CD14-positive monocyte (primary cell): ENCODE measurements around the gene MGLL. TPM values are rescaled to one million over a fixed set of nuclear protein-coding genes. Genes with fewer than 3 reads are reported as not detected.
A peak's percentile ranks its signal among the peaks of the same experiment; 100 is the strongest.

Experiments used
- DNase-seq, 3 donors: peaks; one replicate each; pipeline ENCODE4 v3.0.0-alpha.2; 2011 to 2022
- H2AFZ ChIP-seq: 2 replicates; pipeline ENCODE4 v1.6.0; 2012; ENCODE audit warnings: mild to moderate bottlenecking, low read depth, low read length, inconsistent platforms; ENCODE audit not compliant: insufficient read depth, poor library complexity, severe bottlenecking
- H3K27ac ChIP-seq, 2 donors: 1 replicate in 1 of 2; 2 replicates in 1 of 2; pipeline ENCODE4 v1.5.1; 2012 to 2013; ENCODE audit warnings: low read length in 2 of 2, control low read depth in 1 of 2, inconsistent platforms in 1 of 2, low read depth in 1 of 2, mild to moderate bottlenecking in 1 of 2
- H3K27me3 ChIP-seq, 2 donors: one replicate each; pipeline versions ENCODE4 v1.6.0 to v1.6.1; 2011 to 2013; ENCODE audit warnings: low read length in 2 of 2; ENCODE audit not compliant: control insufficient read depth in 2 of 2, insufficient read depth in 2 of 2
- H3K36me3 ChIP-seq, 2 donors: replicated peaks in 1 of 2; 1 replicate in 1 of 2; 2 replicates in 1 of 2; pipeline versions ENCODE4 v1.5.1 to v1.6.1; 2012 to 2013; ENCODE audit warnings: low read length in 2 of 2, control low read depth in 1 of 2, inconsistent platforms in 1 of 2, mild to moderate bottlenecking in 1 of 2; ENCODE audit not compliant: insufficient read depth in 2 of 2, control insufficient read depth in 1 of 2
- H3K4me1 ChIP-seq, 2 donors: 1 replicate in 1 of 2; 2 replicates in 1 of 2; pipeline versions ENCODE4 v1.5.1 to v1.6.1; 2012 to 2013; ENCODE audit warnings: low read length in 2 of 2, control low read depth in 1 of 2, inconsistent platforms in 1 of 2, mild to moderate bottlenecking in 1 of 2, moderate library complexity in 1 of 2; ENCODE audit not compliant: insufficient read depth in 2 of 2, control insufficient read depth in 1 of 2
- H3K4me2 ChIP-seq: replicated peaks from 2 replicates; pipeline ENCODE3; 2012; ENCODE audit warnings: low read length, moderate library complexity, mild to moderate bottlenecking; ENCODE audit not compliant: poor library complexity, severe bottlenecking; ENCODE audit errors: extremely low read depth
- H3K4me3 ChIP-seq, 3 experiments: fragments of 200-600 bp in 1 of 3; sonication (generic) in 1 of 3; replicated peaks in 1 of 3; 1 replicate in 2 of 3; 2 replicates in 1 of 3; pipeline ENCODE4 v1.5.1; 2011 to 2013; ENCODE audit warnings: low read length in 3 of 3, mild to moderate bottlenecking in 3 of 3, control low read depth in 2 of 3, low read depth in 2 of 3, inconsistent platforms in 1 of 3, moderate library complexity in 1 of 3
- H3K79me2 ChIP-seq: 2 replicates; pipeline ENCODE4 v1.6.0; 2012; ENCODE audit warnings: mild to moderate bottlenecking, control low read depth, inconsistent platforms, low read length, moderate library complexity; ENCODE audit not compliant: insufficient read depth
- H3K9ac ChIP-seq: 2 replicates; pipeline ENCODE4 v1.6.0; 2017; ENCODE audit warnings: low read length, mild to moderate bottlenecking; ENCODE audit not compliant: insufficient read depth, poor library complexity, severe bottlenecking
- H3K9me3 ChIP-seq, 2 donors: replicated peaks in 1 of 2; 1 replicate in 1 of 2; 2 replicates in 1 of 2; pipeline versions ENCODE4 v1.5.1 to v1.6.1; 2012 to 2013; ENCODE audit warnings: low read length in 2 of 2, control low read depth in 1 of 2; ENCODE audit not compliant: control insufficient read depth in 1 of 2, insufficient read depth in 1 of 2
- H4K20me1 ChIP-seq: 2 replicates; pipeline ENCODE4 v1.6.0; 2012; ENCODE audit warnings: mild to moderate bottlenecking, low read length, control low read depth, moderate library complexity; ENCODE audit not compliant: insufficient read depth
- H3K27ac Mint-ChIP-seq, 7 donors: one replicate each; pipeline ENCODE4 v1.8.0; 2020; ENCODE audit warnings: mild to moderate bottlenecking in 7 of 7, mixed read lengths in 7 of 7, moderate library complexity in 6 of 7, inconsistent platforms in 2 of 7
- H3K27me3 Mint-ChIP-seq, 3 donors: one replicate each; pipeline ENCODE4 v1.8.0; 2021 to 2022; ENCODE audit warnings: low read depth in 3 of 3, mild to moderate bottlenecking in 3 of 3, mixed read lengths in 3 of 3, moderate library complexity in 3 of 3, inconsistent platforms in 1 of 3
- H3K36me3 Mint-ChIP-seq, 2 donors: one replicate each; pipeline ENCODE4 v1.8.0; 2020; ENCODE audit warnings: mixed read lengths in 2 of 2, inconsistent platforms in 1 of 2, mild to moderate bottlenecking in 1 of 2
- H3K4me1 Mint-ChIP-seq: one replicate; pipeline ENCODE4 v1.8.0; 2020; ENCODE audit warnings: mild to moderate bottlenecking, mixed read lengths
- H3K4me3 Mint-ChIP-seq, 2 donors: one replicate each; pipeline ENCODE4 v1.8.0; 2020; ENCODE audit warnings: mild to moderate bottlenecking in 2 of 2, mixed read lengths in 2 of 2, moderate library complexity in 1 of 2
- H3K9me3 Mint-ChIP-seq, 7 donors: one replicate each; pipeline ENCODE4 v1.8.0; 2020 to 2022; ENCODE audit warnings: mixed read lengths in 7 of 7, mild to moderate bottlenecking in 6 of 7, moderate library complexity in 6 of 7, inconsistent platforms in 2 of 7
- CTCF ChIP-seq: fragments of 200-600 bp; IDR thresholded peaks from one replicate; pipeline ENCODE4 v1.8.0; 2022; ENCODE audit warnings: antibody characterized with exemption, mild to moderate bottlenecking
- WGBS: methylation state at CpG from one replicate; pipeline ENCODE4 v1.1.5; 2013; ENCODE audit warnings: missing lambda C conversion rate; ENCODE audit not compliant: insufficient coverage; 5-methylcytosine and 5-hydroxymethylcytosine counted together
- intact Hi-C, 2 donors: fragments of 100-400 bp; cut with micrococcal nuclease; formaldehyde crosslinking; loops; one replicate each; pipeline versions ENCODE4 v1.15.0 to v1.15.1; 2023
- polyA plus RNA-seq, 3 donors: library from polyadenylated mRNA; depleted of rRNA in 1 of 3; unstranded in 2 of 3; stranded (reverse) in 1 of 3; fragments of 300-500 nt in 2 of 3; fragments of >200 nt in 1 of 3; fragmentation: Illumina TruSeq in 2 of 3; gene quantifications; 1 replicate in 2 of 3; 2 replicates in 1 of 3; pipeline ENCODE4 v1.2.3, GENCODE V29; 2012 to 2021

The MGLL gene
- polyA plus RNA-seq, 3 donors = 4.4 to 10.0 (median 6.4) TPM

- Histone ChIP-seq H3K4me2 (no peak overlapping the region), H2AFZ (no peak overlapping the region), H3K27me3 (no peaks in the 10 kb centered on the region), H3K9ac (no peak overlapping the region), H3K36me3 (no peaks in the 10 kb centered on the region), H3K9me3 (no peaks in the 10 kb centered on the region), H3K79me2 (peaks cover 5% of the 10 kb centered on the region), H4K20me1 (no peaks in the 10 kb centered on the region), H3K27ac (no peak overlapping the region), H3K4me1 (peaks cover 50 to 57% of the 10 kb centered on the region in 2 donors), H3K4me3 (no peak overlapping the region)
- peaks cover 74% of the 10 kb centered on the region for H3K4me1 Mint-ChIP-seq
- H3K36me3 Mint-ChIP-seq = peaks cover 0 to 8% of the 10 kb centered on the region in 2 donors
- H3K27me3 Mint-ChIP-seq = peaks cover 7 to 10% (median 9%) of the 10 kb centered on the region in 3 donors
- no peak for TF ChIP-seq CTCF
- H3K9me3 Mint-ChIP-seq = peaks cover 0 to 5% (median 0%) of the 10 kb centered on the region in 7 donors
- H3K4me3 Mint-ChIP-seq = no peak overlapping the region
- no peak overlapping the region for H3K27ac Mint-ChIP-seq
- no peak for DNase-seq
- intact Hi-C loops = no loop called here
- 100% methylated on average over 1 of the region's 5 CpGs for WGBS
Measured at GRCh38 chr3:127764841-127765362, 57.4 kb downstream of the MGLL start.

GRCh38 chr3:127764301-127764700 lies 58.0 kb downstream of the MGLL start:
- Histone ChIP-seq H3K4me2 (no peak overlapping the region), H3K4me1 (peaks cover 44 to 51% of the 10 kb centered on the region in 2 donors), H2AFZ (no peak overlapping the region), H3K79me2 (peaks cover 5% of the 10 kb centered on the region), H3K36me3 (no peaks in the 10 kb centered on the region), H3K27ac (no peak overlapping the region), H3K27me3 (no peaks in the 10 kb centered on the region), H4K20me1 (no peaks in the 10 kb centered on the region), H3K4me3 (no peak overlapping the region), H3K9ac (no peak overlapping the region), H3K9me3 (no peaks in the 10 kb centered on the region)
- peaks cover 7 to 10% (median 9%) of the 10 kb centered on the region in 3 donors for H3K27me3 Mint-ChIP-seq
- intact Hi-C loops = no loop called here
- DNase-seq = no peak
- TF ChIP-seq CTCF = no peak
- H3K4me3 Mint-ChIP-seq = no peak overlapping the region
- peak overlapping the region in 1 of 7 donors; percentile 55 for H3K27ac Mint-ChIP-seq
- 23% methylated on average over 3 of the region's 8 CpGs for WGBS
- peaks cover 69% of the 10 kb centered on the region for H3K4me1 Mint-ChIP-seq
- peaks cover 0 to 5% (median 0%) of the 10 kb centered on the region in 7 donors for H3K9me3 Mint-ChIP-seq
- H3K36me3 Mint-ChIP-seq = peaks cover 0 to 9% of the 10 kb centered on the region in 2 donors
